ENCODE measurements around the gene LKAAEAR1.

The LKAAEAR1 gene

DNA sequence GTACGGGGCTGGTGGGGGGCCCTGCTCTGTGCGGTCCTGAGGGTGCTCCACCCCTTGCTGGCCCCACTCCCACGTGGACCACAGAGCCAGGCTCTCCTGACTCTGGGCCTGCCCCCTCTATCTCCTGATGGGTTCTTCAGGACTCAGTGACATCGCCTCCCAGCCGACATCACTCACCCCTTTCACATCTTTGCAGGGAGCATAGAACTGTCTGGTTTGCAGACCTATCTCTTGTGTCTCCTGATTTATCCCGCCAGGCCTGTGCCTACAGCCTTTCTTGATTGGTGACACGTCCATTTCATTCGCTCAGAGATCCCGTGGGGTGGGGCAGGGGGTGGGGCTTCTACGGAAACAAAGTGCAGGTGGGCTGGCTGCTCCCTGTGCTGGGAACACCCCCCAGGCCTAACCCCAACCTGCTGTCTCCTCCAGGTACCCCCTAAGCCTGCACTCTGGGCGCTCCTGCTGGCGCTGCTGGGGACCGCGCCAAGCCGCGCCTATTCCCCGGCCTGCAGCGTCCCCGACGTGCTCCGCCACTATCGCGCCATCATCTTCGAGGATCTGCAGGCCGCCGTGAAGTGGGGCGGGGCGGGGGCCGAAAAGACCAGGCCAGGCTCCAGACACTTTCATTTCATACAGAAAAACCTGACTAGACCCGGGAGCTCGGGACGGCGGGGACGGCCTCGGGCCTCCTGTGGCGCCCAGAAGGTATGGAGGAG, 46.5 kb downstream of the LKAAEAR1 start:
- no peak for DNase-seq (ENCODE audit: low read depth)

DNA sequence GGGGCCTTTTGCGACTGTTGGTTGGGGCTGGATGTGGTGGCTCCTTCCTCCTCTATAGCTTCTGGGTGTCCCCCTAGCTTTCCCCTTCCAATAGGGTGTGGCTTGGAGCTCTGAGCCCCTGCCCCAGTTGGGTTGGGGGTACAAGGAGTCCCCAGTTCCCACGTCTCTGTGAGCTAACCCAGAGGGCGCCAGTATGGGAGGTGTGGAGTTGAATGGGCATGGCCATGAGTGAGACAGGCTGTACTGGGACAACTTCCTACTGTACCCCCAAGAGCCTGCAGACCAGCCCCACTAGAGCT, 47.0 kb downstream of the LKAAEAR1 start:
- no peak for DNase-seq (ENCODE audit: low read depth)

DNA sequence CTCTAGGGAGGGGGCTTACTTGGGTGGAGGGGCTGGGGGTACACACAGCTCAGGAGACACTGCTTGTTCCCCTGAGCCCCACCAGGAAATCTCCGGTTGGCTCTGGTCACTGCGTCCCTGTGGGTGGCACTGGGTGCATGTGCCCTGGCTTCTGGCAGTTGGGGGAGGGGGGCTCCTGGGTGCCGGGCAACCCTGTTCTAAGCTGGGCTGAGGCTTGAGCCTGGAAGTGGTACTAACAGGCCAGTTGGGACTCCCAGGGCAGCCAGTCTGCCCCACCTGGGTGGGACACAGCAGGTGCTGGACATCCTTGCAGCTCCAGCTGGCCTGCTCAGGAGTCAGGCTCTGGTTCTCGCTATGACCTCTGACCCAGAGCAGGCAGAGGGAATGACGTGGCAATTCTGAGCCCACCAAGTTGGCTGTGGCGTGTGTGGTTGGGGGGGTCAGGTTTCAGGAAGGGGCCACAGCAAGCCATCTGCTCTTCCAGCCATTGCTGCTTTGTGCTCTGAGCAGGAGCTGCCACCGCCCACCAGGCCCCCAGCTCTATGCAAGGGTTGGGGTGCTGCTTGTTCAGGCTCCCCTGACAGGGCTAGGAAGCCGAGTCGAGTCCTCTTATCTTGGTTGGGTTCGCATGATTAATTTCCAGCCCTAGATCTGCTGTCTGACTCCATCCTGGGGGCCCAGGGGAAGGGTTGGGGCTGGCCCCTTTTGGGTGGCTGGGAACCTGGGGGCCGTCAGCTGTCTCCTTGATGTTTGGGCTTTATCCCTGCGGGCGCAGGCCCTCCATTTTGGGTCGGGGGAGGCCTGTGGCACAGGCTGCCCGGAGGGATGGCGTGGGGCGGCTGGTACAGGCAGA, 47.6 kb downstream of the LKAAEAR1 start:
- DNase-seq (ENCODE audit: low read depth): no peak

DNA sequence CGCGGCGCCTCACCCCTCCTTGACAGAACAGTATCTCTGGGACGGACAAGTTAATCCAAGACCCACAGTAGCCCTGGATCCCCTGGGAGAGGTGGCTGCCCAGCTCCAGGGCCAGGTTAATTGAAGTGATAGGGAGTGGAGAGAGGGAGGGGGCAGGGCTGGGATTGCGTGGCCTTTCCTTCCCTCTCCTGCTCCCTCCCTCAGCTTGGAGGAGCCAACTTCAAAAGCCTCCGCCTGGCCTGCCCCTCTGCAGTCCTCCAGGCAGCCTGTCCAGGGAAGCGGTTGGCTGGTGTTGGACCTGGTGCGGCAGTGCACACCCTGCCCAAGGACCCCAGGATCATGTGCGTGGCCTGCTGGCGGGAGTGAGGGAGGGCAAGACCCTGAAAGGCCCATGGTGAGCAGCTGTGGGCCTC, 48.3 kb downstream of the LKAAEAR1 start, which contains the start of gene C20orf204:
Gene C20orf204, plus strand, starts transcription at position 250 of the 413 bp plus-strand sequence. Its CDS starts 142 bp downstream, at position 392.
- no peak for DNase-seq (ENCODE audit: low read depth)

DNA sequence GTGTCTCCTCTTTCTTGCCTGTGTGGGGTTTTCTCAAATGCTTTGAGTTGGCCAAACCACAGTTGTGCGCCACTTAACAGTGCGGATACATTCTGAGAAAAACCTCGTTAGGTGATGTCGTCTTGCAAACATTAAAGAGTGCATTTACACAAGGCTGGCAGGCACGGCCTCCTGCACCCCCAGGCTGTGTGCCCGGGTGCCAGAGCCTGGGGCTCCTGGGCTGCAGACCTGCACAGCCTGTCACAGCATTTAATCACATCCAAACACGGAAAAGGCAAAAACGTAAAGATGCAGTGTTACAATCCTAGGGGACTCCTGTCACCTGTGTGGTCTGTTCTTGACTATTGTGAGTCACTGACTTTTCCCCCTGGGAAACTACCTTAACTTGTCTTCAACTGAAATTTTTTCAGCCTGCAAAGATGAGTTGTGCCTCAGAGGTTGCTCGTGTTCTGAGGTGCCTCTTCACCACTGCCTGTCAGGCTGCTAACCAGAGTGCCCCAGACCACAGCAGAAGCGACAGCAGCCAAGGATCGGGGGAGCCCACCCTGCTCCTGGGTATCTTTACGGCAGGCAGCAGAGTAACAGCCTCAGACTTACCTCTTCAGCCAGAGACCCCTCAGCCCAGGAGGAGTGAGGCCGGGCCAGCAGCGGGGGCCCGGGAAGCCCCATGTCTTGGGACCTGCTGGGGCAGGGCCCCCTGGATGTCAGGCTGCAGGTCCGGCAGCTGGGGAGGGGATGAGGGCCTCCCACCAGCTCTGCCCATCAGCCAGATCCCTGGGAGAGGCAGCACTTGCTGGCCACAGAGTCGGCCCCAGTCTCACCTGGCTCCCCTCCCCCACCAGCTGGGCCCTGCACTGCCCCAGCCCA, 48.9 kb downstream of the LKAAEAR1 start:
- DNase-seq (ENCODE audit: low read depth): no peak

DNA sequence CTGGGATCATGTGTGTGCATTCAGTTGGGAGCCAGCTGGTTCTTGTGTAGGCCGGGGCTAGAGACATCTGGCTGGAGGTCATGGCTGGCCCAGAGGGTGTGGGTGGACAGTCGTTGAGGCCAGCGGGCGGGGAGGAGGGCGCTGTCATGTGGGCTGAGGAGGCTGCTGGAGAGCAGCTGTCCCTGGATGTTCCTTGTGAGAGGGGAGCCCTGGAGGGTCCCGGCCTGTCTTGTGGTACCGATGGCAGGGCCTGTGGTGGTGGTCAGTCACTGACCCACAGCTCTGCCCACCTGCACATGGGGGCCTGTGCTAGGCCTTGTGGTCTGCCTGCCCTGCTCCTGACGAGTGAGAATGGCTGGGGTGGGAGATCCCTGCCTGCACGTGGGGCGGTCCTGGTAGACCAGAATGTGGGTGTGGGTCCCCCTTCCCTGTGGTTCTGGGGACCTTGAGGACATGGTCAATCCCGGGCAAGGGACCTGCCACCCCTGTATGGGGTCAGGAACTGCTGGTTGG, 50.2 kb downstream of the LKAAEAR1 start:
- no peak for DNase-seq (ENCODE audit: low read depth)
